Chondrocyte (in vitro differentiated cells): ENCODE data around the gene ZFP57. TPM values are rescaled to one million over a fixed set of nuclear protein-coding genes. Genes with fewer than 3 reads are reported as not detected.
A peak's percentile ranks its signal among the peaks of the same experiment; 100 is the strongest.
"Not testable (repeated sequence)": the region's sequence is repeated elsewhere in the genome, so short reads cannot be mapped to it uniquely, and the experiment has no call there.

Experiments
- DNase-seq: peaks from one replicate; pipeline ENCODE4 v3.0.0; 2021; ENCODE audit warnings: mixed read lengths, low spot score
- H3K27ac Mint-ChIP-seq: one replicate; pipeline ENCODE4 v1.8.0; 2021; ENCODE audit warnings: mild to moderate bottlenecking, moderate library complexity, mixed read lengths; ENCODE audit not compliant: unreplicated experiment
- H3K27me3 Mint-ChIP-seq: 2 replicates; pipeline ENCODE4 v1.8.0; 2021; ENCODE audit warnings: low read depth, mixed read lengths
- H3K36me3 Mint-ChIP-seq: 2 replicates; pipeline ENCODE4 v1.8.0; 2021; ENCODE audit warnings: low read depth, mixed read lengths
- H3K4me1 Mint-ChIP-seq: 2 replicates; pipeline ENCODE4 v1.8.0; 2021; ENCODE audit warnings: low read depth, mild to moderate bottlenecking, mixed read lengths
- H3K4me3 Mint-ChIP-seq: one replicate; pipeline ENCODE4 v1.8.0; 2021; ENCODE audit warnings: mild to moderate bottlenecking, moderate library complexity, mixed read lengths; ENCODE audit not compliant: unreplicated experiment
- H3K9me3 Mint-ChIP-seq: 2 replicates; pipeline ENCODE4 v1.8.0; 2021; ENCODE audit warnings: low read depth, mixed read lengths
- CTCF ChIP-seq: fragments of 200-600 bp; sonication (generic); IDR thresholded peaks from 2 replicates; pipeline ENCODE4 v1.5.0; 2021; ENCODE audit warnings: antibody characterized with exemption, mild to moderate bottlenecking, moderate library complexity
- total RNA-seq: library from RNA; stranded (reverse); gene quantifications from 3 replicates; pipeline ENCODE4 v1.2.1, GENCODE V29; 2021

ZFP57 gene
- total RNA-seq, 1 donor from 2014 or later: not detected

GRCh38 chr6:29671026-29671425, 9.9 kb downstream of the ZFP57 start:
- H3K27ac Mint-ChIP-seq: no peak overlapping the region
- no peaks in the 10 kb centered on the region for H3K9me3 Mint-ChIP-seq
- no peak for DNase-seq
- H3K4me1 Mint-ChIP-seq: peaks cover 12% of the 10 kb centered on the region
- H3K27me3 Mint-ChIP-seq: peaks cover 8% of the 10 kb centered on the region
- TF ChIP-seq CTCF: no peak
- H3K36me3 Mint-ChIP-seq: no peaks in the 10 kb centered on the region
- no peak overlapping the region for H3K4me3 Mint-ChIP-seq

GRCh38 chr6:29667158-29667557, 13.8 kb downstream of the ZFP57 start:
- H3K9me3 Mint-ChIP-seq: no peaks in the 10 kb centered on the region
- peaks cover 6% of the 10 kb centered on the region for H3K27me3 Mint-ChIP-seq
- peaks cover 18% of the 10 kb centered on the region for H3K4me1 Mint-ChIP-seq
- no peak overlapping the region for H3K4me3 Mint-ChIP-seq
- H3K27ac Mint-ChIP-seq: no peak overlapping the region
- H3K36me3 Mint-ChIP-seq: no peaks in the 10 kb centered on the region
- no peak for TF ChIP-seq CTCF
- DNase-seq: no peak

- no peak for TF ChIP-seq CTCF
- no peaks in the 10 kb centered on the region for H3K9me3 Mint-ChIP-seq
- H3K27me3 Mint-ChIP-seq: peaks cover 6% of the 10 kb centered on the region
- no peak overlapping the region for H3K27ac Mint-ChIP-seq
- DNase-seq: no peak
- peaks cover 22% of the 10 kb centered on the region for H3K4me1 Mint-ChIP-seq
- H3K36me3 Mint-ChIP-seq: no peaks in the 10 kb centered on the region
- no peak overlapping the region for H3K4me3 Mint-ChIP-seq
These were observed 14.2 kb downstream of the ZFP57 start for GRCh38 chr6:29666826-29667130.

- Mint-ChIP-seq H3K4me3 (no peak overlapping the region), H3K27ac (no peak overlapping the region), H3K27me3 (peaks cover 4% of the 10 kb centered on the region), H3K4me1 (peaks cover 26% of the 10 kb centered on the region), H3K36me3 (no peaks in the 10 kb centered on the region), H3K9me3 (no peaks in the 10 kb centered on the region)
- no peak for DNase-seq
- TF ChIP-seq CTCF: no peak
These were observed 14.8 kb downstream of the ZFP57 start for GRCh38 chr6:29665942-29666825.

GRCh38 chr6:29663300-29664042, 17.5 kb downstream of the ZFP57 start:
- no peak for TF ChIP-seq CTCF

GRCh38 chr6:29661502-29662141, 19.3 kb downstream of the ZFP57 start:
- peaks cover 23% of the 10 kb centered on the region for H3K4me1 Mint-ChIP-seq
- H3K27ac Mint-ChIP-seq: peak overlapping the region; percentile 24
- H3K4me3 Mint-ChIP-seq, DNase-seq, H3K27me3 Mint-ChIP-seq, H3K9me3 Mint-ChIP-seq, H3K36me3 Mint-ChIP-seq: not testable (repeated sequence)

More at GRCh38 chr6:29663300-29664042, 17.5 kb downstream of the ZFP57 start:
- no peaks in the 10 kb centered on the region for H3K27me3 Mint-ChIP-seq
- H3K4me1 Mint-ChIP-seq: peaks cover 27% of the 10 kb centered on the region
- no peak overlapping the region for H3K27ac Mint-ChIP-seq
- no peak overlapping the region for H3K4me3 Mint-ChIP-seq
- DNase-seq: no peak
- H3K9me3 Mint-ChIP-seq: no peaks in the 10 kb centered on the region
- H3K36me3 Mint-ChIP-seq: no peaks in the 10 kb centered on the region
